RWPE2 (cell line): ENCODE results near the gene HEXB.
"Not testable (repeated sequence)": the region's sequence is repeated elsewhere in the genome, so short reads cannot be mapped to it uniquely, and the experiment has no call there.

Experiments
- ATAC-seq: fragments of 200-7000 bp; cut with Tn5 transposase; 3 replicates; pipeline ENCODE4 v1.9.1; 2021; ENCODE audit warnings: low read depth
- DNase-seq: peaks from one replicate; pipeline ENCODE4 v3.0.0-alpha.2; 2020; ENCODE audit warnings: low spot score
- H3K27ac ChIP-seq: fragments of 450-650 bp; 2 replicates; pipeline ENCODE4 v1.5.1; 2017; ENCODE audit warnings: mild to moderate bottlenecking; ENCODE audit not compliant: poor library complexity, severe bottlenecking
- H3K27me3 ChIP-seq: fragments of 250-450 bp; sonication (Bioruptor Pico); 2 replicates; pipeline ENCODE4 v1.5.1; 2021; ENCODE audit warnings: mild to moderate bottlenecking, moderate library complexity; ENCODE audit not compliant: insufficient read depth, poor library complexity, severe bottlenecking
- H3K36me3 ChIP-seq: fragments of 250-450 bp; sonication (Bioruptor Pico); 2 replicates; pipeline ENCODE4 v1.5.1; 2020; ENCODE audit warnings: low read depth, mild to moderate bottlenecking, moderate library complexity
- H3K4me1 ChIP-seq: fragments of 250-450 bp; sonication (Bioruptor Pico); 2 replicates; pipeline ENCODE4 v1.5.1; 2021; ENCODE audit warnings: mild to moderate bottlenecking, moderate library complexity; ENCODE audit not compliant: insufficient read depth, poor library complexity, severe bottlenecking
- H3K4me3 ChIP-seq: fragments of 250-450 bp; sonication (Bioruptor Pico); 2 replicates; pipeline ENCODE4 v1.5.1; 2021; ENCODE audit warnings: mild to moderate bottlenecking, moderate library complexity; ENCODE audit not compliant: severe bottlenecking
- H3K9me3 ChIP-seq: fragments of 250-450 bp; sonication (Bioruptor Pico); 2 replicates; pipeline ENCODE4 v1.5.1; 2021; ENCODE audit warnings: mild to moderate bottlenecking, moderate library complexity; ENCODE audit not compliant: severe bottlenecking
- TF ChIP-seq, protein P1 (sequence below): fragments of 450-650 bp; IDR thresholded peaks from one replicate; pipeline ENCODE4 v1.5.1; 2017; ENCODE audit warnings: mild to moderate bottlenecking, moderate library complexity; ENCODE audit not compliant: poor library complexity, severe bottlenecking

Gene HEXB

DNA sequence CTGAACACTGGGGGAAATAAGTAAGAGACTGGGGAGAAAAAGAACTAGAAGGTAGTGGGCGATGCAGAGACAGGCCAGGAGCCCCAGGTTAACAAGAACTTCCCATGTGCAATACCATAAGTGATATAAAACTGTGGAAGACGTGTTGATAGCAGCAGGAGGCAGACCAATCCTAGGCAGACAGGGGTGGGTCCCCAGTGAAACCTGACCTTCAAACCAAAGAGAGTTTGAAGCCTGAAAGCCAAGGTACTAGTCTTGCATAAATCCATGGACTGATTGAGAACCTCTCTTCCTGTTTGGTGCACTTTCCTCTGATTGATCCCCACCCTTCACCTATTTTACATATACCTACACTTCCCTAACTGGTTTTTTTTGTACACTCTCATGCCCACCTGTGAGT lies 15.2 kb upstream of the HEXB start:
- no peak for DNase-seq
- H3K36me3 ChIP-seq: no peaks in the 10 kb centered on the region
- TF ChIP-seq, protein P1, sequence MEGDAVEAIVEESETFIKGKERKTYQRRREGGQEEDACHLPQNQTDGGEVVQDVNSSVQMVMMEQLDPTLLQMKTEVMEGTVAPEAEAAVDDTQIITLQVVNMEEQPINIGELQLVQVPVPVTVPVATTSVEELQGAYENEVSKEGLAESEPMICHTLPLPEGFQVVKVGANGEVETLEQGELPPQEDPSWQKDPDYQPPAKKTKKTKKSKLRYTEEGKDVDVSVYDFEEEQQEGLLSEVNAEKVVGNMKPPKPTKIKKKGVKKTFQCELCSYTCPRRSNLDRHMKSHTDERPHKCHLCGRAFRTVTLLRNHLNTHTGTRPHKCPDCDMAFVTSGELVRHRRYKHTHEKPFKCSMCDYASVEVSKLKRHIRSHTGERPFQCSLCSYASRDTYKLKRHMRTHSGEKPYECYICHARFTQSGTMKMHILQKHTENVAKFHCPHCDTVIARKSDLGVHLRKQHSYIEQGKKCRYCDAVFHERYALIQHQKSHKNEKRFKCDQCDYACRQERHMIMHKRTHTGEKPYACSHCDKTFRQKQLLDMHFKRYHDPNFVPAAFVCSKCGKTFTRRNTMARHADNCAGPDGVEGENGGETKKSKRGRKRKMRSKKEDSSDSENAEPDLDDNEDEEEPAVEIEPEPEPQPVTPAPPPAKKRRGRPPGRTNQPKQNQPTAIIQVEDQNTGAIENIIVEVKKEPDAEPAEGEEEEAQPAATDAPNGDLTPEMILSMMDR: no peak
- H3K27me3 ChIP-seq: no peaks in the 10 kb centered on the region
- H3K27ac ChIP-seq: no peak overlapping the region
- ATAC-seq: no peak
- no peaks in the 10 kb centered on the region for H3K9me3 ChIP-seq
- no peaks in the 10 kb centered on the region for H3K4me1 ChIP-seq
- H3K4me3 ChIP-seq: no peak overlapping the region

DNA sequence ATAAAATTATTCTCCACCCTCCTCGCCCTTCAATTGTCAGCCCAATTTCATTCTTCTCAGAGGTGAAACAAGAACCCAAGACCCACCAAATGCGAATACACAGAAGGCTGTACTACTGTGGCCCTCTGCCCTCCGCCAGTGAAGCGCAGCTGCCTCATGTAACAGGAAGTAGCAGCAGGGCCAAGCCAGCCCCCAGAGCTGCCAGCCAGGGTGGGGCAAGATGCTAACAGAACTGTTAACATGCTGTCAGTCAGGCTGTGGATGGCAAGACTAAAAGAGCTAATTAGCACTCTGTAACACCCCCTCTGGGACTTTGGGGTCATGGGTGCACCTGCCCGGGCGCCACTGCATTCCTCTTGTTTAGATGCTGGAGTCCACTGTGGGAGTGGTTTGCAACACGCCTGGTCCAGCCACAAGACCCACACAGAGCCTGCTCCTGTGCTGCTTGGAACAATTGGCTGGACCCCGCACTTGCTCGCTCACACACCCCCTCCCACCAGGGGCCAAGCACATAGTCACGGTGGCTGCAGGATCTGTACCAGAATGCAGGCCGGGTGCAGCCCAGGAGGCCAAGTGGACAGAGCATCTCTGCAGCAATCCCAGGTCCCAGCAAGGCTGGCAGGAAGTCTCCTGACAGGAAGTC lies 14.5 kb upstream of the HEXB start:
- DNase-seq: no peak
- TF ChIP-seq, protein P1: no peak
- Histone ChIP-seq H3K27me3 (no peaks in the 10 kb centered on the region), H3K4me1 (no peaks in the 10 kb centered on the region), H3K4me3 (no peak overlapping the region), H3K36me3 (no peaks in the 10 kb centered on the region), H3K27ac (no peak overlapping the region), H3K9me3 (no peaks in the 10 kb centered on the region)
- ATAC-seq: no peak

- ATAC-seq: no peak
- DNase-seq: no peak
- Histone ChIP-seq H3K36me3 (no peaks in the 10 kb centered on the region), H3K4me3 (no peak overlapping the region), H3K4me1 (no peaks in the 10 kb centered on the region), H3K27me3 (no peaks in the 10 kb centered on the region), H3K9me3 (no peaks in the 10 kb centered on the region), H3K27ac (no peak overlapping the region)
- TF ChIP-seq, protein P1: no peak
Observed at GRCh38 chr5:74672215-74672877, 12.7 kb upstream of the HEXB start.

DNA sequence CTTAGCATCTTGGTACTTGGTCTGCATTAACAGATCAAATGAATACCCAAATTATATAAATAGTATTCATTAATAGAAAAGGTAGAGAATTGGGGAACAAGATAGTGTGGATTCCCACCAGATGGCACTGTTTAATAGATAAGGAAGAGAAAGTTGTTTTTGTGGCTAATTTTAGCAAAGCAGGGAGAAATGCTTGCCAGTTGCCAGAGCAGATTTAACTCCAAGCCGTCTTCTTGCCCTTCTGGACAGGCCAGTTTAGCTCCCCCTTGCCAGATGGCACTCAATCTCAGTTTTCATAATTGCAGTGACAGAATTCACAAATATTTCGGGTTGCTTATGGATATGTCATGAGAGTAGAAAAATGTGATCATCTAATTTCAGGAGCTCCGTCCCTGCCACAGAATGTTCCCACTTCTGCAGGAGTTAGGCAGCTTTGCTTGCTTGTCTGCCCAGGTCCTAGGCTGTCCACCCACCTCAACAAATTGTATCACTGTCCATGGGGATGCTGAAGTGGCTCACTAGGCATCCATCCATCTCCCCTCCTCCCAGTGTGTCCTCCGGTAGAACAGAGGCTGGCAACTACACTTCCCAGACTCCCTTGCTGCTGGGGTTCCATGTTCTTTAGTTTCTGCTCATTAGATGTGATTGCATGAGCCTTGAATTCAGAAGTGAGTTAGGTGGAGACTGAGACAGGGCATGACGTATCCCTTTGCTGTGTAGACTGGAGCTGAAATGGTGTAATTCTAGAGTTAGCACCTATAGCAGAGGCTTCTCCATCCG lies 11.8 kb upstream of the HEXB start:
- Histone ChIP-seq H3K9me3 (no peaks in the 10 kb centered on the region), H3K27ac (no peak overlapping the region), H3K4me3 (no peak overlapping the region), H3K27me3 (no peaks in the 10 kb centered on the region), H3K4me1 (no peaks in the 10 kb centered on the region), H3K36me3 (no peaks in the 10 kb centered on the region)
- peak; percentile 49 for ATAC-seq
- DNase-seq: no peak
- TF ChIP-seq, protein P1: peak; percentile 91

DNA sequence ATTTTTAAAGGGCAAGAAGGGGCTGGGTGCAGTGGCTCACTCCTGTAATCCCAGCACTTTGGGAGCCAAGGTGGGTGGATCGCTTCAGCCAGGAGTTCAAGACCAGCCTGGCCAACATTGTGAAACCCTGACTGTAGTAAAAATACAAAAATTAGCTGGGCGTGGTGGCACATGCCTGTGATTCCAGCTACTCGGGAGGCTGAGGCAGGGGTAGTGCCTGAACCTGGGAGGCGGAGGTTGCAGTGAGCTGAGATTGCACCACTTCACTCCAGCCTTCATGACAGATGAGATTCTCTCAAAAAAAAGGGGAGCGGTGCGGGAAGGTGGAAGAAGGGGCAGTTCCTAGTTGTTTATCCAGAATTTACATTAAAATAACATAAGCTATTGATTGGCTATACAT lies 8.6 kb upstream of the HEXB start:
- not testable (repeated sequence) for H3K4me1 ChIP-seq, DNase-seq, H3K4me3 ChIP-seq, H3K27ac ChIP-seq, H3K27me3 ChIP-seq, ATAC-seq, H3K36me3 ChIP-seq, H3K9me3 ChIP-seq

DNA sequence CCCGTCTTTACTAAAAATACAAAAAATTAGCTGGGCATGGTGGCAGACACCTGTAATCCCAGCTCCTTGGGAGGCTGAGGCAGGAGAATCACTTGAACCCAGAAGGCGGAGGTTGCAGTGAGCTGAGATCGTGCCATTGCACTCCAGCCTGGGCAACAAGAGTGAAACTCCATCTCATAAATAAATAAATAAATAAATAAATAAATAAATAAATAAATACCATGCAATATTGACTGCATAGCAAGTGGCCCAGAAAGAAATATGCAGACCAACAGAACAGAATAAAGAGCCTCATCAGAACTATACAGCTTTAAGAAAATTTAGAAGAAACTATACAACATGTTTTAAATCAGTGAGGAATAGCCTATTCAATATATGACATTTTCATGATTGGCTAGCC lies 6.9 kb upstream of the HEXB start:
- H3K9me3 ChIP-seq, H3K4me1 ChIP-seq, H3K4me3 ChIP-seq, H3K27me3 ChIP-seq, H3K27ac ChIP-seq, H3K36me3 ChIP-seq, DNase-seq, ATAC-seq: not testable (repeated sequence)

DNA sequence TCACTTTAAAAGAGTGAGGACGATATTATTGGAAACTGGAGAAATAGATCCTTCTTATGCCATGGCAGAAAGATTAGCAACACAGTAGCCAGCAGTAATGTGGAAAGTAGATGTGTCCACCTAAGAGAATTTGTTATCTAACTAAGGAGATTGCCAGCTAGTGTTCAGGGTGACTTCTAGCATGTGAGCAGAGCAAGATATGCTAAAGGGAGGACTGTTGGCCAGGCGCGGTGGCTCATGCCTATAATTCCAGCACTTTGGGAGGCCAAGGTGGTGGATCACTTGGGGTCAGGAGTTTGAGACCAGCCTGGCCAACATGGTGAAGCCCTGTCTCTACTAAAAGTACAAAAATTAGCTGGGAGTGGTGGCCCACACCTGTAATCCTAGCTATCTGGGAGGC lies 5.7 kb upstream of the HEXB start:
- not testable (repeated sequence) for H3K4me1 ChIP-seq, H3K27ac ChIP-seq, H3K36me3 ChIP-seq, ATAC-seq, H3K4me3 ChIP-seq, H3K9me3 ChIP-seq, DNase-seq, H3K27me3 ChIP-seq
